ENCODE results near the gene ABHD17C. TPM values are rescaled to one million over a fixed set of nuclear protein-coding genes. Genes with fewer than 3 reads are reported as not detected.

ABHD17C gene
- total RNA-seq, 1 donor from 2014 or later = 9.3 TPM

GRCh38 chr15:80711886-80712285, 16.8 kb downstream of the ABHD17C start:
- Histone ChIP-seq H3F3A (ENCODE audit: low read depth) (no peaks in the 10 kb centered on the region), H3K27ac (no peak overlapping the region), H3K4me3 (no peak overlapping the region), H3K9ac (no peak overlapping the region), H3K4me2 (no peak overlapping the region), H3K4me1 (peaks cover 12% of the 10 kb centered on the region), H2AFZ (replicated peaks) (no peak overlapping the region), H3K27me3 (no peaks in the 10 kb centered on the region), H4K20me1 (ENCODE audit: low read depth) (peaks cover 16% of the 10 kb centered on the region), H3K9me3 (ENCODE audit: low read depth) (no peaks in the 10 kb centered on the region), H3K36me3 (no peaks in the 10 kb centered on the region), H3K79me2 (ENCODE audit: low read depth) (peaks cover 12% of the 10 kb centered on the region)
- Mint-ChIP-seq H3K4me3 (no peak overlapping the region), H3K4me1 (peaks cover 11% of the 10 kb centered on the region), H3K9me3 (no peaks in the 10 kb centered on the region), H3K27me3 (ENCODE audit: insufficient read depth, low read depth) (no peaks in the 10 kb centered on the region), H3K27ac (no peak overlapping the region), H3K36me3 (no peaks in the 10 kb centered on the region)
- no peak for TF ChIP-seq EZH2phosphoT487 (IDR thresholded peaks at IDR 0.05)
- TF ChIP-seq CTCF (IDR thresholded peaks at IDR 0.05) = no peak
- no peak for TF ChIP-seq EZH2 (IDR thresholded peaks at IDR 0.05)
- DNase-seq (ENCODE audit: low spot score) = no peak

- Mint-ChIP-seq H3K27ac (no peak overlapping the region), H3K4me1 (peaks cover 11% of the 10 kb centered on the region), H3K36me3 (no peaks in the 10 kb centered on the region), H3K4me3 (no peak overlapping the region), H3K9me3 (no peaks in the 10 kb centered on the region), H3K27me3 (ENCODE audit: insufficient read depth, low read depth) (no peaks in the 10 kb centered on the region)
- peaks cover 16% of the 10 kb centered on the region for H4K20me1 ChIP-seq (ENCODE audit: low read depth)
- no peak overlapping the region for H3K4me2 ChIP-seq
- H3K4me1 ChIP-seq = peaks cover 12% of the 10 kb centered on the region
- no peak overlapping the region for H3K9ac ChIP-seq
- no peak overlapping the region for H3K27ac ChIP-seq
- no peak overlapping the region for H3K4me3 ChIP-seq
- H2AFZ ChIP-seq (replicated peaks) = no peak overlapping the region
- TF ChIP-seq EZH2phosphoT487 (IDR thresholded peaks at IDR 0.05) (no peak), CTCF (IDR thresholded peaks at IDR 0.05) (no peak), EZH2 (IDR thresholded peaks at IDR 0.05) (no peak)
- peaks cover 5% of the 10 kb centered on the region for H3K79me2 ChIP-seq (ENCODE audit: low read depth)
- H3F3A ChIP-seq (ENCODE audit: low read depth) = no peaks in the 10 kb centered on the region
- no peak for DNase-seq (ENCODE audit: low spot score)
- H3K27me3 ChIP-seq = no peaks in the 10 kb centered on the region
- H3K9me3 ChIP-seq (ENCODE audit: low read depth) = no peaks in the 10 kb centered on the region
- H3K36me3 ChIP-seq = no peaks in the 10 kb centered on the region
Measured at GRCh38 chr15:80712956-80713355, 17.8 kb downstream of the ABHD17C start.

GRCh38 chr15:80721476-80721875, 26.4 kb downstream of the ABHD17C start:
- Mint-ChIP-seq H3K27me3 (ENCODE audit: insufficient read depth, low read depth) (no peaks in the 10 kb centered on the region), H3K4me1 (peaks cover 5% of the 10 kb centered on the region), H3K9me3 (peaks cover 9% of the 10 kb centered on the region), H3K27ac (no peak overlapping the region), H3K36me3 (peaks cover 8% of the 10 kb centered on the region), H3K4me3 (no peak overlapping the region)
- Histone ChIP-seq H3K4me1 (peaks cover 3% of the 10 kb centered on the region), H2AFZ (replicated peaks) (no peak overlapping the region), H3K4me2 (no peak overlapping the region), H3K4me3 (no peak overlapping the region), H3K27ac (no peak overlapping the region), H3K27me3 (no peaks in the 10 kb centered on the region), H3K9me3 (ENCODE audit: low read depth) (no peaks in the 10 kb centered on the region), H3K79me2 (ENCODE audit: low read depth) (peaks cover 19% of the 10 kb centered on the region), H4K20me1 (ENCODE audit: low read depth) (peaks cover 3% of the 10 kb centered on the region), H3K9ac (no peak overlapping the region), H3F3A (ENCODE audit: low read depth) (no peaks in the 10 kb centered on the region), H3K36me3 (no peaks in the 10 kb centered on the region)
- TF ChIP-seq EZH2 (IDR thresholded peaks at IDR 0.05) = no peak
- no peak for TF ChIP-seq EZH2phosphoT487 (IDR thresholded peaks at IDR 0.05)
- TF ChIP-seq CTCF (IDR thresholded peaks at IDR 0.05) = no peak
- no peak for DNase-seq (ENCODE audit: low spot score)
